SK-N-MC (cell line): Measurements from ENCODE around the gene DPH3.

Source experiments
- EZH2 ChIP-seq: fragments of 200-600 bp; sonication (generic); IDR thresholded peaks from one replicate; pipeline ENCODE4 v1.6.1; 2017; ENCODE audit warnings: antibody characterized with exemption
- POLR2AphosphoS5 ChIP-seq: IDR thresholded peaks from 2 replicates; pipeline ENCODE4 v1.6.1; 2012; ENCODE audit warnings: mild to moderate bottlenecking, low read depth, low read length, borderline replicate concordance

DNA sequence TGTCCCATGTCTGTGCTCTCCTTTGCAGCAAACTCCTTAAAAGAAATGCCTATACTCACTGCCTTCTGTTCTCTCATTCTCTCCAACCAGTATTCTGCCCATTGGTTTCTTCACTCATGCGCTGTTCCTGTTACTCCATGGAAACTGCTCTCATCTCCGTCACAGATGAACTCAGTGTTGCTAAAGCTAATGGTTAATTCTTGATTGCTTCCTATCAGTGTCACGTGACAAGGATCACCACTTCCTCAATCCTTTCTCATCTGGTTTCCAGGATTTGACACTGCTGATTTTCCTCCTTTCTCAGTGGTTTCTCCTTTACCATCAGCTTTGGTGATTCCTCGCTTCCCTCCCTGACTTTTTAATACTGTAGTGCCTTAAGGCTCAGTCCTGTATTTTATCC is 2.6 kb downstream of the DPH3 start:
- TF ChIP-seq POLR2AphosphoS5 (no peak), EZH2 (no peak)
